C4-2B (cell line): ENCODE data around the gene MTRF1.
"Not testable (repeated sequence)": the region's sequence is repeated elsewhere in the genome, so short reads cannot be mapped to it uniquely, and the experiment has no call there.

Experiments
- H3K27ac ChIP-seq: fragments of 450-650 bp; 2 replicates; pipeline ENCODE4 v1.5.1; 2017
- CTCF ChIP-seq: fragments of 450-650 bp; conservative IDR thresholded peaks from 2 replicates; pipeline ENCODE4 v1.5.1; 2017; ENCODE audit warnings: mild to moderate bottlenecking
- ZFX ChIP-seq: fragments of 450-650 bp; IDR thresholded peaks from 2 replicates; pipeline ENCODE4 v1.6.1; 2017

The MTRF1 gene

GRCh38 chr13:41193469-41193868, 69.9 kb downstream of the MTRF1 start:
- peak overlapping the region; percentile 79 for H3K27ac ChIP-seq
- TF ChIP-seq CTCF (no peak), ZFX (no peak)

- no peak for TF ChIP-seq ZFX
- no peak overlapping the region for H3K27ac ChIP-seq
Observed at GRCh38 chr13:41188584-41188983, 74.8 kb downstream of the MTRF1 start.

DNA sequence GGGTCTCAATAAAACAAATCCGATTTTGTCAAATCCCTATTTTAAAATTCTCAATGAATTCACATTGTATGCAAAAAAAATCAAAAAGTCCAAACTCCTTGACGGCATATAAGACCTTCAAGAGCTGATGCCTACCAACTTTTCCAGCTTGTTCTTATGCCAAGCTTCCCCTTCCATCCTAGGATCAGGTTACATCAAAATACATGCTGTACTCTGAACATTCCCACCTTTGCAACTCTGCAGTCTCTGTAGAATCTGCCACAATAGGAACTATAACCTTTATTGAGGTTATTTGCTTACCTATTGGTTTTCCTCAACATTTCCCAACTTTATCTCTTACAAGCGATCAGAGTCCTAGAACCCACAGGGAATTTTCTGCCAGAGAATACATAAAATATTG, 76.9 kb downstream of the MTRF1 start:
- no peak for TF ChIP-seq CTCF
- TF ChIP-seq ZFX, result no peak
- H3K27ac ChIP-seq, result no peak overlapping the region

DNA sequence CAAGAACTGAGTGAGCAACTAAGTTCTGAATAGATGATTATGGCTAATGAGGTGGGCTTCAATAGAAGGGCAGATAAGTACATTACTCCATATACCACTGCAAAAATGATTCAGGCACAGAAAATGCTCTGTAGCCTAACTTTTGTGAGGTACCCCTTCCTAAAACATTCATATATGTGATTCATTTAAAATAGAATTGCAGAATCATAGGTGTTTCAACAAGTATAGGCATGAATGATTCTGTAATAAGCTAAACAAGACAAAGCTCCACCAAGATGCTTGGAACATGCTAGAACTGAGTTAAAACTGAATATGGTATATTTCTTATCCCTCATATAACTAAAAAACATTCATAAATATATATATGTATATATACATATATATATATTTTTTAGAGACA, 81.1 kb downstream of the MTRF1 start:
- TF ChIP-seq CTCF (no peak), ZFX (no peak)
- H3K27ac ChIP-seq, result no peak overlapping the region

GRCh38 chr13:41179593-41180250, 83.7 kb downstream of the MTRF1 start:
- no peak overlapping the region for H3K27ac ChIP-seq
- TF ChIP-seq CTCF (no peak), ZFX (no peak)

GRCh38 chr13:41178040-41178439, 85.3 kb downstream of the MTRF1 start:
- no peak overlapping the region for H3K27ac ChIP-seq
- TF ChIP-seq CTCF (no peak), ZFX (no peak)

DNA sequence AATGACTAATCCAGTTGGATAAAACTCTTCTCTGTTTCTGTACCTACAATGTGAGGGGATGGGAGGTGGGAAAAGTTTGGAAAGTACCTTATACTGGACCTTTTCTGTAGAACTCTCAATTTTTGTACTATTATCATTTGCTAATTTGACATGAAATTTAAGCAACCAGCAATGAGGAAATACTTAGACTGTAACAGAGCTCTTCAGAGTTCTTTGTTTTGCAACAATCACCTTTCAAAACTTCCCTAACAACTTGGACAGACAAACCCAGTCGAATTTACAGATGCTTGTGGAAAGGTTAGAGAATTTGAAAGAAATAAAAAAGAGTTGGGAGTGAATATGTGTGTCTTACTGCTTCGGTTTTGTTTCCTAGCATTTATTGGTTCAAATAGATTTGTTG, 85.8 kb downstream of the MTRF1 start:
- TF ChIP-seq CTCF, result no peak
- no peak for TF ChIP-seq ZFX
- H3K27ac ChIP-seq, result no peak overlapping the region

- not testable (repeated sequence) for H3K27ac ChIP-seq
Observed at GRCh38 chr13:41175576-41175975, 87.8 kb downstream of the MTRF1 start.
